SKM-1 treated with dmso at 0.1 percent for 144 hours (cell line): ENCODE results near the gene MPZ.
A peak's percentile ranks its signal among the peaks of the same experiment; 100 is the strongest.
"Not testable (repeated sequence)": the region's sequence is repeated elsewhere in the genome, so short reads cannot be mapped to it uniquely, and the experiment has no call there.

ENCODE experiments used
- DNase-seq: peaks from one replicate; lab custom pipeline; 2025; ENCODE audit not compliant: unreplicated experiment; lab: John Stamatoyannopoulos, UW

Gene MPZ

GRCh38 chr1:161309868-161310267 is at the start of gene MPZ:
Gene MPZ, minus strand, starts transcription at chr1:161309968. Its CDS starts 63 bp downstream, at chr1:161309905.
- DNase-seq = no peak

DNA sequence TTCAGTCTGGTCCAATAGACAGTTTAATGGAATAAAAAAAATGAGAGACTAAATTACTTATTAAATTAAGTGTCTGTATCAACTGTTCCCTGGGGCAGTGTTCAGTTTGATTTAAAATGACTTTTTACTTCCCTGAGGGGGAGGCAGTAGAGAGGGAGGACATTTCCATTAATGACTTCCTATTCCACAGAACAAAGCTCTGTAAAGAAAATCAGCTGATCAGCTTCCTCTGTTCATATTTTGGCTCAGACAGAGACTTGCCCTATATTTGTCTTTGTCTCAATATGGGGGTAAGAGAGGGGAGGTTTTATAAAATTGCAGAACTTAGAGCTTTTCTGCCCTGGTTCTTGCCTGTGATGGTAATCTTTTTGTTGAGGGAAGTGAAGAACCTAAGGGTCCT is 49.5 kb upstream of the MPZ start:
- no peak for DNase-seq

DNA sequence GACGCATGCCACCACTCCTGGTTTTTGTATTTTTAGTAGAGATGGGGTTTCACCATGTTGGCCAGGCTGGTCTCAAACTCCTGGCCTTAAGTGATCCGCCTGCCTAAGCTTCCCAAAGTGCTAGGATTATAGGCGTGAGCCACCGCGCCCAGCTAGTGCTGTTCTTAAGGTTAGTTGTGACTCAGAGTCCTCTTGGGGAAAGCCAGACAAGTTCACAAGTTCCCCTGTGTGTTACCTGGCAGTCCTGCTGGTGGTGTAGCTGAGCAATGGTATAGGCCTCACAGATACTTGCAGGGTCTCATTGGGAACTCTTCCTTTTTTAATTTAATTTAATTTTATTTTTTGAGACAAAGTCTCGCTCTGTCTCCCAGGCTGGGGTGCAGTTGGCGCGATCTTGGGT is 47.3 kb upstream of the MPZ start:
- DNase-seq = no peak

DNA sequence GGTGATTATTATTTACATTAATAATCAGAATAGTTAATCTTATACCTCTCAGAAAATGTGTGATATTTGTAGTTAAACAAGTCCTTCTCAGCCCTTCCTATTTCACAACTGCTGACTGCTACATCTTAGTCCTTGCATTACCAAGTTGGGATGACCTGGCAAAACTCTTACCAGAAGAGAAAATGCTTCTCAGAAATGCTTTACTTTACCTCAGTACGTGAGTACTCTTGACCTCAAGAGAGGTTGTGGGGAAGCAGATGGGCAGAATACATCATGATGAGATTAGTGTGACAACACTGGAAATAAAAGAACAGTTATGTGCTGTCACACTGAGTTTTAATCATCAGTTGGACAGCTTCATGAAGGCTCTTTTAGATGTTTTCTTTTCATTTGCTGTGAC is 41.7 kb upstream of the MPZ start:
- DNase-seq = peak; percentile 10

- peak; percentile 22 for DNase-seq
These were observed 40.9 kb upstream of the MPZ start for GRCh38 chr1:161350671-161351070.

- DNase-seq = no peak
These were observed 33.1 kb upstream of the MPZ start for GRCh38 chr1:161342821-161343220.

DNA sequence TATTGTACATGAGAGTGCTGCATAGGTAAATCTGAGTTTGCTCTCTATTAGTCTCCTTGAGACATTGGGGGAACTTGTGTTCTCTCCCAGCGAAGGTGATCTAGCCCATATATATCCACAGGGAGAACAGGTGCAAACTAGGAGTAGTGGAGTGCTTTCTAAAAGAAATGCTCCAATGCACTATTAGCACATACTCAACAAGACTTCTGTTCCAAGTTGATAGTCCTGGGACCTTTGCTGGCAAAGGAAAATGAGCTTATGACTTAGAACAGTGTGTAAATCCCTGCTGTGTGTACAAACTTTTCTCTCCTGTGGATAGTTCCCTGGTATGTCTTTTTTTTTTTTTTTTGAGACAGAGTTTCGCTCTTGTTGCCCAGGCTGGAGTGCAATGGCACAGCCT is 32.4 kb upstream of the MPZ start:
- DNase-seq = no peak

DNA sequence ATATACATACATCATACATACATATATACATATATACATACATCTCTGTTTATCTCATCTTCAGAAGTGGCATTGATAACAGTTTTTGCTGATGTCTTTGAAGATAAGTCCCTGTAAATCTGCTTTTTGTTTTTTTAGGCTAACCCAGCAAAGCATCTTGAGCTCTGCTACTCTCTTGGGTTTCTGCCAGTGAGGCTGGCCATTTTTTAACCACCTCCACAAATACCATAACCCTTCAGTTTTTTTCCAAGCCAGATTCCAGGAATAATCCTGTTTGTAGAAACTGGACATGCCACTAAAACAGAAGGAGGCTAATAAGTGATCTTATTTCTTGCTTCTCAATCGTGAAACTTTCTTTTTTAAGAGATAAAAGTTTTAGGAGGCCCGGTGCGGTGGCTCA is 26.0 kb upstream of the MPZ start:
- DNase-seq = no peak

DNA sequence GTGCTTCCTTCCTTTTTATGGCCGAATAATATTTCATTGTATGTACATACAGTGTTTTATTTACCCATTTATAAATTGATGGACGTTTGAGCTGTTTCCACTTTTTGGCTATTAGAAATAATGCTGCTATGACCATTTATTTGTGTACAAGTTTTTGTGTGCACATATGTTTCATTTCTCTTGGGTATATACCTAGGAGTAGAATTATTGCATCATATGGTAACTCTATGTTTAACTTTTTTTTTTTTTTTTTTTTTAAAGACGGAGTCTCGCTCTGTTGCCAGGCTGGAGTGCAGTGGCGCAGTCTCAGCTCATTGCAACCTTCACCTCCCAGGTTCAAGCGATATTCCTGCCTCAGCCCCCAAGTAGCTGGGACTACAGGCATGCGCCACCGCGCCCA is 23.4 kb upstream of the MPZ start:
- no peak for DNase-seq

DNA sequence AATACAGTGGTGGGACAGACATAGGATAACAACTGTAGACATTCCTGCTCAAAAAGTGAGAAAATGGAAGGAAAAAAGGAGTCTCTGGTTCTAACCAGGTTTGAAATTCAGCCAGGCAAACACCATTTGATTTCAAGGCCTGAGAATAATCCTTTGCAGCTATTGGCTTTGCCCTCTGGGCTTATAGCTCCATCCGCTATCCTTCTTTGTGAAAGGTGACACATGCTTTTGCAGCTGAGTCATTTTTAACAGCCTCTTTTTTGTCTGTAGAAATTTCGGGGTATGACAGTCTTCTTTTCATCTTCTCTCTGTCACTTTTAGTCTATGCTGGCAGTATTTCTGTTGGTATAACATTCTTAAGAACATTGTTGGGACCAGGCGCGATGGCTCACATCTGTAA is 20.6 kb upstream of the MPZ start:
- DNase-seq = no peak

GRCh38 chr1:161324020-161324419 is 14.3 kb upstream of the MPZ start:
- DNase-seq = no peak

- DNase-seq = not testable (repeated sequence)
These were observed 6.3 kb upstream of the MPZ start for GRCh38 chr1:161315841-161316674.

DNA sequence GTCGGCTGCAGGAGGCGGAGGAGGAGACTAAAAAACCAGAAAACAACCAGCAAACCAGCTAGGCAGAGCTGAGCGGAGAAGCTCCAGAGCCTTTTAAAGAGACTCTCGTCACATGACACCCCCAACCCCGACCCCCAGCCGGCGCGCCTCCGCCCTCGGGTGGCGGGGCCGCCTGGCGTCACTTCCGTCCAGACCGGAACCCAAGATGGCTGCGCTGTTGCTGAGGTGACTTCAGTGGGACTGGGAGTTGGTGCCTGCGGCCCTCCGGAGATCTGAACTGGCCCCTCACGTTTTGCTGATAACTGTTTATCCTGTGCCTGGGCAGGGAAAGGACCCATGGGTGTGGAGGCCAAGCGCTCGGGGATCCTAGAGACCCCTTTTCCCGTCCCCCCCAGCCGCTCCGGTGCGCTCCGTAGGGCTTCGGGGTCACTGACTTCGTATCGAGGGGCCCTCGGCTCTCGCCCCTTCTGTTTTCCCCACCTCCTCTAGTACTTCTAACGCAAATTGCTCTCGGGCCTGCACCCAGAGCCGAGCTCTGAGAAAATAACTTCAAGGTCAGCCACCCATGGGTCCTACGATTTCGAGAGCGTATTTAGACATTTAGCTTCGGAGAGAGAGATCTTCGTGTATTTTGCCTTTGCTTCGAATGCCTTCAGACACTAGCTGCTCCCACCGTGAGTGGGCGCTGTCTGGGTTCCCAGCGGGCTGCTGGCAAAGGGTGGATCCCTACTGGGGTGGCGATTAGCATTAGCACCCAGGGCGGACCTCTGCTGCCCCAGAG is 4.6 kb upstream of the MPZ start, which contains the start of gene SDHC:
TSS of gene SDHC (plus strand) at position 181 of the 781 bp plus-strand sequence. CDS start at position 206, 25 bp downstream.
- peak; percentile 89 for DNase-seq

GRCh38 chr1:161313554-161314200 is 3.9 kb upstream of the MPZ start:
- DNase-seq = no peak

DNA sequence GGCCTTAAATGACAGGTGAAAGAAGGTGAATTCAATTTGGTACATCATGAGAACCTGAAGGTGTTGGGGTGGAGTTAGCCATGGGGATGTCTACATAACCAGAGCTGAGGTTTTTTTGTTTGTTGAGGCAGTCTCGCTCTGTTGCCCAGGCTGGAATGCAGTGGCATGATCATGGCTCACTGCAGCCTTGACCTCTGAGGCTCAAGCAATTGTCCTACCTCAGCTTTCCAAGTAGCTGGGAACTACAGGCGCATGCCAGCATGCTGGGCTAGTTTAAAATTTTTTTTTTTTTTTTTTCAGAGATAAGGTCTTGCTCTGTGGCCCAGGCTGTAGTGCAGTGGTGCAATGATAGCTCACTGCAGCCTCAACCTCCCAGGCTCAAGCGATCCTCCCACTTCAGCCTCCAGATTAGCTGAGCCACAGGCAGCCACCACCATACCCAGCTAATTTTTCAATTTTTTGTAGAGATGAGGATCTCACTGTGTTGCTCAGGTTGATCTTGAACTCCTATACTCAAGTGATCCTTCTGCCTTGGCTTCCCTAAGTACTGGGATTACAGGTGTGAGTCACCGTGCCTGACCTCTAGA is 1.9 kb upstream of the MPZ start:
- DNase-seq = no peak

GRCh38 chr1:161307892-161308638 is 1.7 kb downstream of the MPZ start:
- no peak for DNase-seq

DNA sequence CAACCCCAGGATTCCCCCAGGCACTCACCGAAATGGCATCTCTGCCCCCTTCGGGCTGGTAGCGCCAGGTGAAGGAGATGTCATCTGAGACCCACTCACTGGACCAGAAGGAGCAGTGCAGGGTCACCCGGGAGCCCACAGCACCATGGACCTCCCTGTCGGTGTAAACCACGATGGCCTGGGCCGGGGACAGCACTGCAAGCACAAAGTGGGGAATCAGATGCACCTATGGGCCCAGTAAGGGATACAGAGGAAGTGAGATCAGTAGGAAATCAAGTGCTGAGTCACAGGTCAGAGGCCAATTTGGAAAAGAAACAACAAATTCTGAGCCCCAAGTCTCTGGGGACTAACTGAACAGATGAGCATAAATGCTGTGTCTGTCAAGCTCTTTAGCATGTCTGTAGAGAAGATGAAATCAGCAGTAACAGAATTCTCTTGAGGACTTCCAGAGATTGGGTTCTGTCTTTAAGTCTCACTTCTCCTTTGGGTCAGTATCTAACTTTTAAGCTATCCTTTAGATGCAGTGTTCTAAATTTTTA is 2.5 kb downstream of the MPZ start:
- peak; percentile 47 for DNase-seq

- DNase-seq = peak; percentile 97
These were observed 3.8 kb downstream of the MPZ start for GRCh38 chr1:161305867-161306519.

GRCh38 chr1:161304927-161305866 is 4.6 kb downstream of the MPZ start:
- no peak for DNase-seq
